Fibroblast of skin of left biceps (primary cell): ENCODE results near the gene KCNQ5.

Experiments
- DNase-seq, 2 experiments: peaks; one replicate each; pipeline ENCODE4 v3.0.0-alpha.2; 2013; ENCODE audit warnings: low read depth in 2 of 2

KCNQ5 gene

DNA sequence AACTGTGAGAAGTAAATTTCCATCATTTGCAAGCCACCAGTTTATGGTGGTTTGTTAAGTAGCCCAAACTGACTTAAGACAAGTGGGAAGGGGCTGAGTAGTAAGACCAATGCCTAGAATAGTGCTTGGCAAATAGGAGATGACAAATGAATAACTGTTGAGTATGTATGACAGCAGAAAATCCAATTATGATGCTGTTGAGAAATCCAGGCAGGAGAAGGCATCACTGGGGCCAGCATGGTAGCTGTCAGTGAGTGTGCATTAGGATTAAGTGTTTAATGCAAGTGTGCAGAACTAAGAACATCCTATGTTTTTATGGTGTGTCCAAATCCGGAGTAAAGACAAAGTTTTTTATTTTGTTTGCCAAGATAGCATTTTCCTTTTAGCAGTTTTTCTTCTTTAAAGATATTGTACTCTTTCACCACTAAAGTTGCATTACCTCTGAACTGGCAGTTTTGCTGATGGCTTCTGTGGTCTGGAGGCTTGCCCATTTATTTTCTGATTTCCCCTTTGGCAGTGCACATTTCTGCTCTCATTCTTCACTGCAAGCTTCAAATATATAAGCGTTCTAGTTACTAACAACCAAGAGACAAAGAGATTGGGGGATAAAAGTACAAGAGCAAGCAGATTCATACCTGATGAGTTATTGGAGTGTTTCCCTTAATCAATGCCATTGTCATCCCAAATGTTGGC is 289.7 kb downstream of the KCNQ5 start:
- DNase-seq = peak in 1 of 2 experiments; percentile 10

- no peak for DNase-seq
Observed at GRCh38 chr6:72913797-72914196, 291.9 kb downstream of the KCNQ5 start.

- DNase-seq = no peak
Observed at GRCh38 chr6:72916298-72916697, 294.4 kb downstream of the KCNQ5 start.

GRCh38 chr6:72916906-72917305 is 295.0 kb downstream of the KCNQ5 start:
- no peak for DNase-seq

GRCh38 chr6:72922401-72922800 is 300.5 kb downstream of the KCNQ5 start:
- DNase-seq = no peak

DNA sequence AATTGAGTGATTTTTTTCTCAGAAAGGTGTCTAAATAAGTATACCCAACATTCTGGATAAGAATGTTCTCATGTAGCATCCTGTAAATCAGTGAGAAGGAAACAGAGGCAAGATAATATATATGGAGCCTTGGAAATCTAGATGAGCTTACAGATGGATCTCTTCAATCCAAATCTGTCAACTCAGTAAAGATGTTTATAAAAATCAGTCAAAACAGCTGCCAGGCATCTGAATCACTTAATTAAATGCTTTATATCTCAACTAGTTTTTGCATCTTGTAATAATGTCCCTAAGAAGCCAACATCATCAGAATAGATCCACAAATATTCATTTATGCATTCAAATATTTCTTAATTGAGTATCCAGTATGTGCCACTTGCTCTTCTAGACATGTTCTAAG is 303.3 kb downstream of the KCNQ5 start:
- no peak for DNase-seq

DNA sequence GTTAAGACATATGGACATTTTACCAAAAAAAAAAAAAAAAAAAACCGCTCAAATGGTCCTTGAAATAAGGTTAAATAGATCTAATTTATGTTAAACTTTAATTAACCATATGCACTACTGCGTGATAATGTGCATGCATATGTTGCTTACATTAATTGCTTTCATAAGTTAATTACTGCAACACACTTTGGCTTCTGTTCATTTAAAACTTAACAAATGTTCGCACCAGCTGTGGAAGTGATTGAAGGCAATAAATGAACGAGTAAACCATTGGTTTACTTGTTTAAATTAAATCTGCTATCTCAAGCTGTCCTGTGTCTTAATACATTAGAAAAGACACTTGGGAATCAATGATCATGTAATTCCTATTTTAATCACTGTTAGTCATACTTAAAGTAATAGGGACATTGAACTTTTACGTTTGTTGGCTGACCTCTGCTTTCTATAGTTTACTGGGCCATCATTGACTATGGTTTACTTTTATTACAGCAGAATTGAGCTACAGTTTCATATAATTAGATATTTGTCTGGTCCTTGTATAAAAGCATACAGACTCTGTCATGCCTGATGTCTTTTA is 308.8 kb downstream of the KCNQ5 start:
- DNase-seq = no peak

DNA sequence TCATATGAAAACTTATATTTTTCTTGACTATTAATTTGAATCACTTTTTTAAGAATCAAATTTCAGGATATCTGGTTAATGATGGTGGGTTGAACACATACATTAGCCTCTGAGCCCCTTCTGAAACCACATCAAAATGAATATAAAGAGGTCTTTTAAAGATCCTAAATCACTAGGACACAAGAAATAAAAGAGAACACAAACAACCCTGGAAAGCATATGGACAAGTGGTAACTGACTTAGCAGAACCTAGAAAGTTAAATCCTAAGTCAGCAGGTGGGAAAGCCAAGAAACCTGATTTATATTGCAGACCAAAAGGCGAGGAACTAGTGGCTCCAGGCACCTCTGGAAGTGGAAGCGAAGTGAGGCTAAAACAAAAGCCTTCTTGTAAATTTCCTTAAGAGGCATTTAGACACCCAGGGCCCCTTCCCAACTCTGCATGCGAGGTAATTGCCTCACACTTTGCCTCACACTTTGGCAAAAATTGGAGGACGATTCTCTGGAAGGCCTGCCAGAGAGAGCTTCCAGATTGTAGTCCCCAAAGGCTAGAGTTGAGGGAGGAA is 309.5 kb downstream of the KCNQ5 start:
- no peak for DNase-seq

DNA sequence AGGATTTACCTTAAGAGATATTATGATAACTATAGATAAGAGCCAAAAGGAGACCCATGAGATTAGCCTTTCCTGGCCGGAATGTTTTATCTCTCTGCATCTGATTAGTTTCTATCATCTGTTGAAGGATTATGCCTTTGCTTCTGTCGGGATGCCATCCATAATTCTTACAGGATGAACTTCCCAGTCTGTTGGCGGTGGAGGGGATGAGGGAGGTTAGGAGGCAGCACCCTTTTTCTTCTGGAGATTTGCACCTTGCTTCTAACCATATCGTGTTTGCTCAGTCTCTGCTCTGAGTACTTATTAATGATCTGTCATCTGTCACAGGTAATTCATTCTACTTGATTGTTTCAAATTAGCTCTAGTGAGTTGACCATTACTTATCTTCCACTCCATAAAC is 311.4 kb downstream of the KCNQ5 start:
- no peak for DNase-seq

DNA sequence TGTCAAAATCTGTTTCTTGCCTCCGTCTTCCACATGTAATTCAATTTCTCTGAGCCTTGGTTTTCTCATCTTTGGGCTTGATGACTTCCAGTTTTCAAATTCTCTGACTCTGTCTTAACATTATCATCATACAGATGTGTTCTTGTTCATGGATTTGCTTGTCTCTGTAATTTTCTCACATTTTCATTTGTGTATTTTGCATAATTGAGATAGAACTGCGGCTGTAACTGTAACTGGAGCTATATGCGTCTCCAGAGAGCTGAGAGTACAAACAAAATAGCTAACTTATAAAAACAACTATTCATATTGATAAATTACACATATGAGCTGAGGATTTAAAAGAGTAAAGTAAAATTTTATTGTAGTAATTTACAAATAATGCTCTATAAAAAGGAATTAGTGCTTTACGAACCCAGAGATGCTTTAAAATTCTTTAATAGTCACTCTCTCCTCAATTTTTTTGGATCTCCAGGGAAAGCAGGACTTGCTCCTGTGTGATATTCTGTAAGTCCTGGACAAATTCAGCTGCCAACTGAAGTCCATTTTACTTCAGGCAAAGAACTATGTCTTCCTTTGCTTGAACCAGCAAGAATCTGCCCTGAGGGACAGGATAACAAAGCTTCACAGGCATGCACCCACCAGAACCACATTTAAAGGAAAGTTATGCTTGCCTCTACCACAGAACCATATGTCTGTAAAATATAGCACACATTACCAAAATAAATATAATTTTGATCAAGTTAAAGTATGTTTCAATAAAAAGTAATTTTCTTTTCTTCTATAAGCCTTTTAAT is 315.1 kb downstream of the KCNQ5 start:
- DNase-seq = no peak

- no peak for DNase-seq
Observed at GRCh38 chr6:72938104-72938503, 316.2 kb downstream of the KCNQ5 start.

DNA sequence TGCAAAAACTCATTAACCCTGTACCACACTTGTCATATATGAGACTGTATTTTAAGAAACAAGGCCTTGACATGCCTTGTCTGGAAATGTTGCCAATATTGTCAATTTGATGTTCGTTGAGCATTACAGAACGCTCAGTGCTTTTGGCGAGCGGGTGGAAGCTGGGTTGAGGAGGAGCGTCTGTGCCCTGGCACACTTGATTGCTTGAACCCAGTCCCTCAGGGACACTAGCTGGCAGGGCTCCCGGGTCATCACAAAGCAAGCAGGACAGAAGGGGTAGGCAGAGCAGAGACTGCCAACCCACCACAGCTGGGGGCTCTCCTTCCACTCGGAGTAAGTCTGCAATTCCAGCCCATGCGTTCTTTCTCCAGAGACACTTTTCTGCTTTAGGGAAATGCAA is 317.1 kb downstream of the KCNQ5 start:
- no peak for DNase-seq

- no peak for DNase-seq
Observed at GRCh38 chr6:72940265-72940664, 318.4 kb downstream of the KCNQ5 start.

GRCh38 chr6:72941263-72941662 is 319.4 kb downstream of the KCNQ5 start:
- DNase-seq = no peak

DNA sequence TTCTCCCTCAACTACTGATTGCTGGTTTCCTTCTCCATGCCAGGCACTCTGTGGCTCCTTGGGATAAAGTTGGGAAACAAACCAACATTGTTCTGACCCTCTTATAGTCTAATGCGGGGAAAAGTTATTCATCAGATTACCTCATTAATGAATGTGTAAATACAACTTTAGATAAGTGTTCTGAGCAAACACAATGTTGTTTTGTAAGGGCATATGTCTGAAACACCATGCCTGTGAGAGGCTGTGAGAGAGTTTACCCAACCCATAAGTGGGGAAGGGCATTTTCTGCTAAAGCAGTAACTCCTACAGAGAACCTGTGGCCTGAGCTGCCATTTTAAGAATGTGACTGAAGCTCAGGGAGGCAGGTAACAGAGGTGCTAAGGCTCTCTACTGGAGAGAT is 319.9 kb downstream of the KCNQ5 start:
- no peak for DNase-seq

GRCh38 chr6:72943699-72944098 is 321.8 kb downstream of the KCNQ5 start:
- DNase-seq = no peak

DNA sequence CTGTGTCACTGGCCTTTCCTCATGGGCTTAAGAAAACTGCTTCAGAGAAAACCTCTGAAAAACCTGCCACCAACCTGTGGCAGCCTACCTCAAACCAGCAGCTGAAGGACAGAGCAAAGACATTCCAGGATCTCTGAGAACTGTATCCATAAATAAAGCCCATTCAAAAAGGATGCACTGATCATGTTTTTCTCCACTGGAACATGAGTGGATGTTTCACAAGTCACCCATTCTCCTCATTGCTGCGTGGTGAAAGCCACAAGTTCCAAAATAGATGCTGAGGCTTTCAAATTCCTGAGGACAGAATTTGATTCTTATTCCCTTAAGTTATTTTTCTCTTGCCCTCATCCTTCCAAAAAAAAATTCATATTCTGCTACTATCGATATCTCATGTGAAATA is 322.8 kb downstream of the KCNQ5 start:
- DNase-seq = no peak

DNA sequence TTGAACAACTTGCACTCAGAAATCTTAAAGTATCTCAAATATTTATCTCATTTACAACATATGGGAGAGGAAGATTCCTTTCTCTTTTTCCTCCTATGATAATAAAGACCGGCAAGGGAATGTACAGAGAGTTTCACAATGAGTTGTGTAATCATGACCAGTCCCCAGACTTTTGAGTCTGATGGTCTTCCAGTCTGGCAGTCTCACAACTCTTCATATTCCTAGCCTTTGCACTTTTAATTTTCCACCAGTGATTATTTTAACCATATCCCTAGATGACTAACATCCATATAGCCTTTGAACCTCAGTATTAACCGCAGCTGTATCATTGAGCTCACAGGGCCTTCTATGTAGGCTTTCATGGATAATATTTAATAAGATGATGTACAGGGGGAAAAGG is 324.9 kb downstream of the KCNQ5 start:
- peak; percentile 74 to 75 for DNase-seq

DNA sequence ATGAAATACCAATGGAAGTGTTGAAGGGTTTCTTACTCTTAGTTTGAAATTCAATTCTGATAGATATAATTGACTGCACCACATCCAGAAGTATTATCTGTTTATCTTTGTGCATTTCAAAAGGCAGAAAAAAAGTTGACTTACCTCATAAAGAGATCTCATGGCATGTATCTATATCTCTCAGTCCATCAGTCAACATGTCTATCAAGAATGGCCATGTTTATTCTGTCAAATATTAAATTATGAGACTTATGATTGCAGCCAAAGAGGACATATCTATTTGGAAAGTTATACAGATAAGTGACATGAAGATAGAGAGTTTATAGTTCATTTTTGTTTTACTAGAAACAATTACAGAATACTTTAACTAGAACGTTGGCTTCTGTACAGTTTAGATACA is 325.7 kb downstream of the KCNQ5 start:
- no peak for DNase-seq

DNA sequence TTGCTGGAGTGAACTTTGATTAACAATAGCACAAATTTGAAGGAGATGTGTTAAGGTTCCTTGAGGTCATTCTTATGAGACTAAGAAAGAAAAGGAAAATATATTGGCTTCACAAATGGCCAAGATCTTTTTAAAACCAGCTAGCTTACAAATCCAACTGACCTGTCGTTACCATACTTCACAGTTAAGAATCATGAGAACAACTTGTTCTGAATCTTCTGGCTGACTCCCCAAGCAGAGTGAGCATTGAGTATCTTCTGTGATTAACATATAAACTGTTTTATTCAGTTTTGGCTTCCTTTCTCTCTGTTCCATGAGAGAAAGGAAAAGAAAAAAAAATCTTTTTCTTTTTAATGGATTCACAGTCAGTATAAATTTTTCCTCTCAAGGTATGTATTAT is 326.3 kb downstream of the KCNQ5 start:
- no peak for DNase-seq

DNA sequence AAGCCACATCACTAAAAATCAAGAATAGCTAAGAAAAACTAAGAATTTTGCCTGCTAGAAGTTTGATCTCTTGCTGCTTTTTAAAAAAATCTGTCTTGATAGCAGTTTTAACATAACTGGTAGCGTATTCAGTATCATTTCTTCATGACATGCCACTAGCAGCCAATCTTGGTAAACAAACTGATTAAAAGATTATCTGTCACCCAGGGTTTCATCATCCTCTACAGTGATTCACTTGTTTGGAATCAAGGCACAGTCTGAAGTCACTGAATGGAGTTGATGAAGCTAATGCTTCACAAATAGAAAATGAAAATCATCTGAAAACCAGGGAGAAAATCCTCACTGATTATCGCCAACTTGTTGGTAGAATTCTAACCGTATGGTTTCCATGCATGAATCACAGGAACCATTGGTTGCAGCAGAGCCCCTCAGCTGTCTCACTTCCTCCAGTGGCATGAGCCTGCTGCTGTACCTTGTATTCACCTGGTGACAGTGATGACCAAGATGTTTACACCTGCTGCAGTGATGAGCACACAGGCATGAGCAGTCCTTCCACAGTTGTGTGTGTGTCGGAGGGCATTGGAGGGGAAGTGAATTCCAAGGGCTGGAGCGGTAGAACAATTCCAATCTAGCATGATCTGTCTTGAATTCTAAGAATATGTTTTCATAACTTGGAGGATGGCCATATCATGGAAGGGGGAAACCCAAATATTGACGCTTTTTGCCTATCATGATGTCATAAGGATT is 328.4 kb downstream of the KCNQ5 start:
- DNase-seq = peak in 1 of 2 experiments; percentile 59
